ENCODE results near the gene GMDS.

DNA sequence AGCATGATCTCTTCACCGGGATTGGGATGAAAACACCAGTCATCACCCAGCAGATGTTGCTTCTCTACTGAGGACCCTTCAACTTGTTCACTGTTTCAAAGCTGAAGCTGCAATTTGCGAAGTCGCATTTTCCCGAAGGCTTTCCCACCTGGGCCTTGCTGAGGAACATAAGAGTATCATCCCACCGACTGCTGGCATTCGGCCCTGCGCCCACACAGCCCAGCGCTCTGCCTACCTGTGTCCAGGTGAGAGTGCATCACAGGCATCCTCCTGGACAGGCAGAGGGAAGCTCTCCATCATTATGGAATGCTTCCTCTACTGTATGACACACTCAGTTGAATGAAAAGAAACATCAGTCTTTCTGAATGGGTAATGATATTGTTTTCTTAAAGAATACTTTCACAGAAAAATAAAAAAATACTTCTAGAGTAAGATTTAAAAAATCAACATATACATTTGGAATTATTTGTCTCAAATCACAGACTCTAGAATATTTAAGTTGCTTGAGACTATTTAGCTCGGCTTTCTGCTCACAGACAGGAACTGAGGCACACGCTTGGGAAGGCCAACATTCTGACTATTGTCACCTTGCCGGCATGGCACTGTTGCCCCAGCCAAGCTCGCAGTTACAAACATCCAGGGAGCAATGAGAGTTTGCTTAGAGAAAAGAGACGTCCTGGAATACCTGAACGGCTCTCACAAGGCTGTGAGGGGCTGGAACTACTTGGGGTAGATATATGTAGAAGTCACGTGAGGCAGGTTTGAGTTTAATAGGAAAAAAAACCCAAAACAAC is 587.0 kb downstream of the GMDS start:
- TF ChIP-seq GZF1 (CRISPR knock-in tag; IDR thresholded peaks at IDR 0.05) (no peak), CREM (IDR thresholded peaks at IDR 0.05) (no peak), CREM (CRISPR knock-in tag; IDR thresholded peaks at IDR 0.05) (no peak), SMAD1 (CRISPR knock-in tag; IDR thresholded peaks at IDR 0.05; ENCODE audit: borderline replicate concordance, low read depth) (no peak), ZNF331 (CRISPR knock-in tag; IDR thresholded peaks at IDR 0.05) (no peak), EP300 (IDR thresholded peaks at IDR 0.05; ENCODE audit: low read depth in 2 of 2, low read length in 2 of 2) (no peak), EP300 (CRISPR knock-in tag; IDR thresholded peaks at IDR 0.05; ENCODE audit: borderline replicate concordance) (no peak), GABPA (IDR thresholded peaks at IDR 0.05; ENCODE audit: low read depth, low read length) (no peak), GABPA (CRISPR knock-in tag; IDR thresholded peaks at IDR 0.05; ENCODE audit: low read depth) (no peak), ZNF83 (CRISPR knock-in tag; IDR thresholded peaks at IDR 0.05; ENCODE audit: borderline replicate concordance) (no peak), MYC (CRISPR knock-in tag; IDR thresholded peaks at IDR 0.05; ENCODE audit: borderline replicate concordance) (no peak), ZNF354B (CRISPR knock-in tag; IDR thresholded peaks at IDR 0.05) (no peak)
- TF ChIP-seq, protein P1, sequence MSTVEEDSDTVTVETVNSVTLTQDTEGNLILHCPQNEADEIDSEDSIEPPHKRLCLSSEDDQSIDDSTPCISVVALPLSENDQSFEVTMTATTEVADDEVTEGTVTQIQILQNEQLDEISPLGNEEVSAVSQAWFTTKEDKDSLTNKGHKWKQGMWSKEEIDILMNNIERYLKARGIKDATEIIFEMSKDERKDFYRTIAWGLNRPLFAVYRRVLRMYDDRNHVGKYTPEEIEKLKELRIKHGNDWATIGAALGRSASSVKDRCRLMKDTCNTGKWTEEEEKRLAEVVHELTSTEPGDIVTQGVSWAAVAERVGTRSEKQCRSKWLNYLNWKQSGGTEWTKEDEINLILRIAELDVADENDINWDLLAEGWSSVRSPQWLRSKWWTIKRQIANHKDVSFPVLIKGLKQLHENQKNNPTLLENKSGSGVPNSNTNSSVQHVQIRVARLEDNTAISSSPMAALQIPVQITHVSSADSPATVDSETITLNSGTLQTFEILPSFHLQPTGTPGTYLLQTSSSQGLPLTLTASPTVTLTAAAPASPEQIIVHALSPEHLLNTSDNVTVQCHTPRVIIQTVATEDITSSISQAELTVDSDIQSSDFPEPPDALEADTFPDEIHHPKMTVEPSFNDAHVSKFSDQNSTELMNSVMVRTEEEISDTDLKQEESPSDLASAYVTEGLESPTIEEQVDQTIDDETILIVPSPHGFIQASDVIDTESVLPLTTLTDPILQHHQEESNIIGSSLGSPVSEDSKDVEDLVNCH (CRISPR knock-in tag; IDR thresholded peaks at IDR 0.05) = no peak
- TF ChIP-seq, protein P2, sequence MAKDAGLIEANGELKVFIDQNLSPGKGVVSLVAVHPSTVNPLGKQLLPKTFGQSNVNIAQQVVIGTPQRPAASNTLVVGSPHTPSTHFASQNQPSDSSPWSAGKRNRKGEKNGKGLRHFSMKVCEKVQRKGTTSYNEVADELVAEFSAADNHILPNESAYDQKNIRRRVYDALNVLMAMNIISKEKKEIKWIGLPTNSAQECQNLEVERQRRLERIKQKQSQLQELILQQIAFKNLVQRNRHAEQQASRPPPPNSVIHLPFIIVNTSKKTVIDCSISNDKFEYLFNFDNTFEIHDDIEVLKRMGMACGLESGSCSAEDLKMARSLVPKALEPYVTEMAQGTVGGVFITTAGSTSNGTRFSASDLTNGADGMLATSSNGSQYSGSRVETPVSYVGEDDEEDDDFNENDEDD (CRISPR knock-in tag; IDR thresholded peaks at IDR 0.05; ENCODE audit: borderline replicate concordance) = no peak
- TF ChIP-seq, protein P3, sequence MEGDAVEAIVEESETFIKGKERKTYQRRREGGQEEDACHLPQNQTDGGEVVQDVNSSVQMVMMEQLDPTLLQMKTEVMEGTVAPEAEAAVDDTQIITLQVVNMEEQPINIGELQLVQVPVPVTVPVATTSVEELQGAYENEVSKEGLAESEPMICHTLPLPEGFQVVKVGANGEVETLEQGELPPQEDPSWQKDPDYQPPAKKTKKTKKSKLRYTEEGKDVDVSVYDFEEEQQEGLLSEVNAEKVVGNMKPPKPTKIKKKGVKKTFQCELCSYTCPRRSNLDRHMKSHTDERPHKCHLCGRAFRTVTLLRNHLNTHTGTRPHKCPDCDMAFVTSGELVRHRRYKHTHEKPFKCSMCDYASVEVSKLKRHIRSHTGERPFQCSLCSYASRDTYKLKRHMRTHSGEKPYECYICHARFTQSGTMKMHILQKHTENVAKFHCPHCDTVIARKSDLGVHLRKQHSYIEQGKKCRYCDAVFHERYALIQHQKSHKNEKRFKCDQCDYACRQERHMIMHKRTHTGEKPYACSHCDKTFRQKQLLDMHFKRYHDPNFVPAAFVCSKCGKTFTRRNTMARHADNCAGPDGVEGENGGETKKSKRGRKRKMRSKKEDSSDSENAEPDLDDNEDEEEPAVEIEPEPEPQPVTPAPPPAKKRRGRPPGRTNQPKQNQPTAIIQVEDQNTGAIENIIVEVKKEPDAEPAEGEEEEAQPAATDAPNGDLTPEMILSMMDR (CRISPR knock-in tag; IDR thresholded peaks at IDR 0.05) = no peak
